ENCODE measurements around the gene UBE2G1.
"Not testable (repeated sequence)": the region's sequence is repeated elsewhere in the genome, so short reads cannot be mapped to it uniquely, and the experiment has no call there.

UBE2G1 gene

DNA sequence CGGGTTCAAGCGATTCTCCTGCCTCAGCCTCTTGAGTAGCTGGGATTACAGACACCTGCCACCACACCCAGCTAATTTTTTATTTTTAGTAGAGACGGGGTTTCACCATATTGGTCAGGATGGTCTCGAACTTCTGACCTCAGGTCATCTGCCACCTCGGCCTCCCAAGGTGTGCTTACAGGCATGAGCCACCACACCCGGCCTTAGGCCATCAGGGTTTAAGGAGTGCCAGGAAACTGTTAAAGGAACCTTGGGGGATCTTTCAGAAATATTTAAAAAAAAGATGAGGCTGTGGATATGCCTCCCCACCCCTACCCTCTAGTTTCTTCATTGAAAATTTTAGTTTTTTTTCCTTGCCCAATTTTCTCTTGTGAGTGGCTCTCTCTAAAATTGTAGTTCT, 31.4 kb upstream of the UBE2G1 start:
- Histone ChIP-seq H3K9me3 (ENCODE audit: control insufficient read depth in 5 of 5, low read length in 5 of 5) (no peaks in the 10 kb centered on the region), H3K27me3 (ENCODE audit: control insufficient read depth in 5 of 5, insufficient read depth in 4 of 5, low read length in 5 of 5) (peaks cover 0 to 4% (median 0%) of the 10 kb centered on the region in 5 donors), H3K4me3 (ENCODE audit: low read depth in 1 of 5, low read length in 5 of 5) (no peak overlapping the region), H3K4me1 (ENCODE audit: control insufficient read depth in 5 of 5, insufficient read depth in 5 of 5, low read length in 5 of 5) (peaks cover 0 to 5% (median 0%) of the 10 kb centered on the region in 5 donors), H3K27ac (ENCODE audit: low read depth, low read length) (no peak overlapping the region), H3K9ac (ENCODE audit: low read length in 5 of 5) (no peak overlapping the region), H3K36me3 (ENCODE audit: control insufficient read depth in 5 of 5, insufficient read depth in 5 of 5, low read length in 5 of 5) (no peaks in the 10 kb centered on the region)

DNA sequence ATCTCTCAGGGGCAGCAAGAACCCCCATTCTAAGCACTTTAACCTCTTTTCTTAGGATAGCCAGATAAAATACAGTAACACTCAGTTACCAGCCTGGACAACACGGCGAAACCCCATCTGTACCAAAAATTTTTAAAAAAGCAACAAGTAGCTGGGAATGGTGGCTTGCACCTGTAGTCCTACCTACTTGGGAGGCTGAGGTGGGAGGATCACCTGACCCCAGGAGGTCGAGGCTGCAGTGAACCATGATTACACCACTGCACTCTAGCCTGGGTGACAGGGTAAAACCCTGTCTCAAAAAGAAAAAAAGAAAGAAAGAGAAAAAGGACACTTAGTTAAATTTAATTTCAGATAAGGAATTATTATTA, 28.6 kb upstream of the UBE2G1 start:
- Histone ChIP-seq H3K9ac (ENCODE audit: low read length in 5 of 5) (no peak overlapping the region), H3K27me3 (ENCODE audit: control insufficient read depth in 5 of 5, insufficient read depth in 4 of 5, low read length in 5 of 5) (peaks cover 0 to 4% (median 0%) of the 10 kb centered on the region in 5 donors), H3K27ac (ENCODE audit: low read depth, low read length) (no peak overlapping the region)

DNA sequence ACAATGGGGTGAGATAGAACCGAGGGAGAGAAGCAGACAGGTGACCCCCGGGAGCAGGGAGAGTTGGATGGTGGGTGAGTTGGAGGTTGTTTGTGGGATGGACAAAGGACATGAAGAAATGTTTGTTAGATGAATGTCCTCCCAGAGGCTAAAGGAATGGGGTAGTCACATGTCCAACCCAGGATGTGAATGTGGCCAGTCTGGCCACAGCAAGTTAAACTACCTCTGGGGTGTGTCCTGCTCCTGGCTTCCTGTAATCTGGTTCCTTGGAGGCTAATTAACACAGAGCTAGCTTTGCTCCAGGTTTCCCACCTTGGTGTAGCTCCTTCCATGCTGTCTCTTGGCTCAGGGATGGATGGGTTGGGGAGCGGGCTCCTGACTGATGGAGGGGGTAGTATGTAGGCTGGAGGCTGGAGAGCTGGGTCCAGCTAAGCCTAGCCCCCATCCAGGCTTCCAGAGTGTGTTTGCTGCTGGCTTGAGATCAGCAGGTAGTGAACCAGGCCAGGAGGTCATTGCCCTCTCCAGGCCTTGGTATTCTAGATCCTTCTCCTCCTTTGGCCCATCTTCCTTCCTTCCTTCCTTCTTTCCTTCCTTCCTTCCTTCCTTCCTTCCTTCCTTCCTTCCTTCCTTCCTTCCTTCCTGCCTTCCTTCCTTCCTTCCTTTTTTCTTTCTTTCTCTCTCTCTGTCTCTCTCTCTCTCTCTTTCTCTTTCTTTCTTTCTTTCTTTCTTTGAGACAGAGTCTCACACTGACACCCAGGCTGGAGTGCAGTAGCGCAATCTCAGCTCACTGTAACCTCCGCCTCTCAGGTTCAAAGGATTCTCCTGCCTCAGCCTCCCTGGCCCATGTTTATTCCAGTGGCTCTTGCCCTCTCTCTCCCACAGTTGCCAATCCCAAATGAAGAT, 28.0 kb upstream of the UBE2G1 start:
- Histone ChIP-seq H3K4me3 (ENCODE audit: low read depth in 1 of 5, low read length in 5 of 5) (no peak overlapping the region), H3K9me3 (ENCODE audit: control insufficient read depth in 5 of 5, low read length in 5 of 5) (no peaks in the 10 kb centered on the region), H3K9ac (ENCODE audit: low read length in 5 of 5) (peak overlapping the region in 1 of 5 donors; percentile 35), H3K36me3 (ENCODE audit: control insufficient read depth in 5 of 5, insufficient read depth in 5 of 5, low read length in 5 of 5) (no peaks in the 10 kb centered on the region), H3K4me1 (ENCODE audit: control insufficient read depth in 5 of 5, insufficient read depth in 5 of 5, low read length in 5 of 5) (peaks cover 0 to 5% (median 0%) of the 10 kb centered on the region in 5 donors), H3K27me3 (ENCODE audit: control insufficient read depth in 5 of 5, insufficient read depth in 4 of 5, low read length in 5 of 5) (peaks cover 0 to 4% (median 0%) of the 10 kb centered on the region in 5 donors), H3K27ac (ENCODE audit: low read depth, low read length) (no peak overlapping the region)

More for the DNA sequence above, 28.6 kb upstream of the UBE2G1 start:
- H3K9me3 ChIP-seq (ENCODE audit: control insufficient read depth in 5 of 5, low read length in 5 of 5), result no peaks in the 10 kb centered on the region
- no peak overlapping the region for H3K4me3 ChIP-seq (ENCODE audit: low read depth in 1 of 5, low read length in 5 of 5)
- H3K36me3 ChIP-seq (ENCODE audit: control insufficient read depth in 5 of 5, insufficient read depth in 5 of 5, low read length in 5 of 5), result no peaks in the 10 kb centered on the region
- peaks cover 0 to 5% (median 0%) of the 10 kb centered on the region in 5 donors for H3K4me1 ChIP-seq (ENCODE audit: control insufficient read depth in 5 of 5, insufficient read depth in 5 of 5, low read length in 5 of 5)

DNA sequence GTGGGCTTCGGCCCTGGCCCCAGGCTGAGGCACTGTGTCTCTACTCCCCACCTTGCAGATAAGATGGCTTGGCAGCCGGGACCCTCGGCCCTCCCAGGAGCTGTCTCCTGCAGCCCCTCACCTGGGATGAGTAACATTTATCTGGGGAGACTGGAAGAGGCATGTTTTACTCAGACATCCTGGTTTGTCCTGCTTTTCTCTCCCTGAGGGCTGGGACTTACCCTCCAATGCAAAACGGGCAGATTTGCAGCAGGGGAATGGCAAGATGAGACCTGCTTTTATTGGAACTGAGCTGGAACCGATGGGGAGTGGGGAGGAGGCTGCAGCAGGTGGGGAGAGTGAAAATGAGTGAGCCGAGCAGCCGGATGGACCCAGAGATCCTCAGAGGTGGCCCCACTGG, 27.3 kb upstream of the UBE2G1 start:
- Histone ChIP-seq H3K4me3 (ENCODE audit: low read depth in 1 of 5, low read length in 5 of 5) (no peak overlapping the region), H3K27ac (ENCODE audit: low read depth, low read length) (no peak overlapping the region), H3K27me3 (ENCODE audit: control insufficient read depth in 5 of 5, insufficient read depth in 4 of 5, low read length in 5 of 5) (peaks cover 0 to 4% (median 0%) of the 10 kb centered on the region in 5 donors), H3K9ac (ENCODE audit: low read length in 5 of 5) (no peak overlapping the region), H3K4me1 (ENCODE audit: control insufficient read depth in 5 of 5, insufficient read depth in 5 of 5, low read length in 5 of 5) (peaks cover 0 to 5% (median 0%) of the 10 kb centered on the region in 5 donors), H3K36me3 (ENCODE audit: control insufficient read depth in 5 of 5, insufficient read depth in 5 of 5, low read length in 5 of 5) (no peaks in the 10 kb centered on the region), H3K9me3 (ENCODE audit: control insufficient read depth in 5 of 5, low read length in 5 of 5) (no peaks in the 10 kb centered on the region)

DNA sequence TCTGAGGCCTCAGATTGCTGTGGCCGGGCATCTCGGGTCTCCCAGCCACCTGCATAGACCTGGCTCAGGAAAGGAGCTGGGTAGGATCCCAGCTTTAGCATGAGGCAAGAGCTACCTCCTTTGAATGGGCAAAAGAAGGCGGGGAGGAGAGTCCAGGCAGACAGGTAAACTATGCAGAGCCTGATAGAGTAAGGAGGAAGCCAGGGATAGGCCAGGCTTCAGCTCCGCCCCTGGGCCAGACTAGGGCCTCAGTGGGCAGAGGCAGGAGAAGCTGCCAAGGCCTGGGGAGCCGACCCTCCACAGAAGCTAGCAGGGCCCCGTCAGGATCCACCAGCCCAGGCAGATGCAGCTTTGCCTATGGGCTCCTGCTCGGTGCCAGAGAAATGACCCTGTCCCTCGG, 22.6 kb upstream of the UBE2G1 start:
- no peaks in the 10 kb centered on the region for H3K36me3 ChIP-seq (ENCODE audit: control insufficient read depth in 5 of 5, insufficient read depth in 5 of 5, low read length in 5 of 5)
- no peaks in the 10 kb centered on the region for H3K9me3 ChIP-seq (ENCODE audit: control insufficient read depth in 5 of 5, low read length in 5 of 5)
- H3K9ac ChIP-seq (ENCODE audit: low read length in 5 of 5), result no peak overlapping the region
- H3K4me3 ChIP-seq (ENCODE audit: low read depth in 1 of 5, low read length in 5 of 5), result no peak overlapping the region
- H3K27ac ChIP-seq (ENCODE audit: low read depth, low read length), result no peak overlapping the region
- peaks cover 0 to 6% (median 0%) of the 10 kb centered on the region in 5 donors for H3K4me1 ChIP-seq (ENCODE audit: control insufficient read depth in 5 of 5, insufficient read depth in 5 of 5, low read length in 5 of 5)
- H3K27me3 ChIP-seq (ENCODE audit: control insufficient read depth in 5 of 5, insufficient read depth in 4 of 5, low read length in 5 of 5), result peaks cover 0 to 4% (median 0%) of the 10 kb centered on the region in 5 donors

DNA sequence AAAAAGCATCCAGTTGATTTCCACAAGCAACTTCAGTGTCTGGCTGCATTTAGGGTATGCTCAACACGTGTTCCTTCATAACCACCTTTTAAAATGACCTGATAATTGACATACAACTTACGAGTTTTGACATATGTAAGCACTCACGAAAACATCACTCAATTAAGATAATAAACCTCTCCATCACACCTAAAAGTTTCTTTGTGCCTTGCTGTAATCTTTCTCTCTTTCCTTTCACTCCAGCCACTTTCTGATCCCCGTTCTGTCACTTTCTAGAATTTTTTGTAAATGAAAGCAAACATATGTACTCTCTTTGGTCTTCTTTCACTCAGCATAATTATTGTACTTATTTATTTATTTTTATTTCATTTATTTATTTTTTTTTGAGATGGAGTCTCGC, 20.7 kb upstream of the UBE2G1 start:
- H3K27ac ChIP-seq (ENCODE audit: low read depth, low read length), result no peak overlapping the region
- H3K36me3 ChIP-seq (ENCODE audit: control insufficient read depth in 5 of 5, insufficient read depth in 5 of 5, low read length in 5 of 5), result no peaks in the 10 kb centered on the region
- H3K4me1 ChIP-seq (ENCODE audit: control insufficient read depth in 5 of 5, insufficient read depth in 5 of 5, low read length in 5 of 5), result peaks cover 0 to 6% (median 0%) of the 10 kb centered on the region in 5 donors
- no peaks in the 10 kb centered on the region for H3K27me3 ChIP-seq (ENCODE audit: control insufficient read depth in 5 of 5, insufficient read depth in 4 of 5, low read length in 5 of 5)
- H3K4me3 ChIP-seq (ENCODE audit: low read depth in 1 of 5, low read length in 5 of 5), result no peak overlapping the region
- no peaks in the 10 kb centered on the region for H3K9me3 ChIP-seq (ENCODE audit: control insufficient read depth in 5 of 5, low read length in 5 of 5)
- no peak overlapping the region for H3K9ac ChIP-seq (ENCODE audit: low read length in 5 of 5)

DNA sequence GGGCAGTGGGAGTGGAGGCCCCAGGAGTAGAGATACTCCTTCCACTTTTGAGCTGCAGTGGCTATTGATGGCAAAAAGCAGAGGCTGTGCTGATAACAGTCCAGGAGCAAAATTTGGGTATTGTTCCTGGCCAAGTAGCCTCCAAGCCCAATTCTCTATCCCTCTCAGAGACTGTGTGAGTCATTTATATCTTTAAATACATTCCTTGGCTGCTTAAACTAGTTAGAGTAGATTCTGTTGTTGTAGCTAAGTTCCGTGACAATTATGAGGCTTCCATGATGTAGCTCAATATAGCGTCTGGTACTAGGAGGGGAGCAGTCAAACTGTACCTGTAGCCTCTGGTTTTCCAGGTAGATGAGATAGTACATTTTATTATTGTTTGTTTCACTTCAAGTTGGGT, 19.9 kb upstream of the UBE2G1 start:
- Histone ChIP-seq H3K9ac (ENCODE audit: low read length in 5 of 5) (no peak overlapping the region), H3K4me3 (ENCODE audit: low read depth in 1 of 5, low read length in 5 of 5) (no peak overlapping the region), H3K9me3 (ENCODE audit: control insufficient read depth in 5 of 5, low read length in 5 of 5) (no peaks in the 10 kb centered on the region), H3K36me3 (ENCODE audit: control insufficient read depth in 5 of 5, insufficient read depth in 5 of 5, low read length in 5 of 5) (no peaks in the 10 kb centered on the region), H3K4me1 (ENCODE audit: control insufficient read depth in 5 of 5, insufficient read depth in 5 of 5, low read length in 5 of 5) (peaks cover 0 to 6% (median 0%) of the 10 kb centered on the region in 5 donors), H3K27ac (ENCODE audit: low read depth, low read length) (no peak overlapping the region), H3K27me3 (ENCODE audit: control insufficient read depth in 5 of 5, insufficient read depth in 4 of 5, low read length in 5 of 5) (no peaks in the 10 kb centered on the region)

DNA sequence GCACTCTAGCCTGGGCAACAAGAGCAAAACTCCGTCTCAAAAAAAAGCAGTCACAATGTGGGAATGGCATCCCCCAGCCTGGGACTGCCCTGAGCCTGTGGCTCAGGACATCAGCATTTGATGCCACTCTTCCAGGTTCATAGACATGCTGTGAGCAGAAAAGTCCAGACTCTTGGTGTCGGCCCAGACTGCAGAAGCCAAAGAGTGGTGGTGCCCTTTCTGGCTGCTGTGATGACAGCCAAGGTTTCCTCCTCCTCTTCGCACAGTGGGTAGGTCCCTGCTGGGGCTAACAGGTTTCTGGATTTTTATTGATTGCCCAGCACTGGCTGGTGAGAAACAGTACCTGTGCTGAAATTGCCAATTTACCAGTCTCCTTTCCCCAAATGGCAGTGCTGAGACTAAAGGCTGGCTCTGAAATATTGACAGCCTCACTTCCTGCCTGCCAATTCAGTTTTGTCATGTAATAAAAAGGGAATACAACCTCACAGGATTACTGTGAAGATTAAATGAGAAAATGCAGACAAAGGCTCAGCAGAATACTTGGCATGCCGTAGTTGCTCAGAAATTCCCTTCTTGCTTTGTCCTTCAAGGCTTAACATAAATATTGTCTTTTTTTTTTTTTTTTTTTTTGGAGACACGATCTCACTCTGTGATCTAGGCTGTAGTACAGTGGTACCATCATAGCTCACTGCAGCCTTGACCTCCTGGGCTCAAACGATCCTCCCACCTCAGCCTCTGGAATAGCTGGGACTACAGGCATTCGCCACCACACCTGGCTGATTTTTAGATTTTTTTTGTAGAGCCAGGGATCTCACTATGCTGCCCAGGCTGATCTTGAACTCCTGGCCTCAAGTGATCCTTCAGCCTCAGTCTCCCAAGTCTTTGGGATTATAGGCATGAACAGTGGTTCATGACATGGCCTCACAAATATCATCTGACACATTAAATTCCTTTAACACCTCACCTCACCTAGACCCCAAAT, 15.5 kb upstream of the UBE2G1 start:
- H3K9ac ChIP-seq (ENCODE audit: low read length in 5 of 5), result no peak overlapping the region
- H3K36me3 ChIP-seq (ENCODE audit: control insufficient read depth in 5 of 5, insufficient read depth in 5 of 5, low read length in 5 of 5), result no peaks in the 10 kb centered on the region
- H3K9me3 ChIP-seq (ENCODE audit: control insufficient read depth in 5 of 5, low read length in 5 of 5), result no peaks in the 10 kb centered on the region
- H3K4me1 ChIP-seq (ENCODE audit: control insufficient read depth in 5 of 5, insufficient read depth in 5 of 5, low read length in 5 of 5), result no peaks in the 10 kb centered on the region
- H3K4me3 ChIP-seq (ENCODE audit: low read depth in 1 of 5, low read length in 5 of 5), result no peak overlapping the region
- H3K27ac ChIP-seq (ENCODE audit: low read depth, low read length), result no peak overlapping the region
- H3K27me3 ChIP-seq (ENCODE audit: control insufficient read depth in 5 of 5, insufficient read depth in 4 of 5, low read length in 5 of 5), result no peaks in the 10 kb centered on the region

DNA sequence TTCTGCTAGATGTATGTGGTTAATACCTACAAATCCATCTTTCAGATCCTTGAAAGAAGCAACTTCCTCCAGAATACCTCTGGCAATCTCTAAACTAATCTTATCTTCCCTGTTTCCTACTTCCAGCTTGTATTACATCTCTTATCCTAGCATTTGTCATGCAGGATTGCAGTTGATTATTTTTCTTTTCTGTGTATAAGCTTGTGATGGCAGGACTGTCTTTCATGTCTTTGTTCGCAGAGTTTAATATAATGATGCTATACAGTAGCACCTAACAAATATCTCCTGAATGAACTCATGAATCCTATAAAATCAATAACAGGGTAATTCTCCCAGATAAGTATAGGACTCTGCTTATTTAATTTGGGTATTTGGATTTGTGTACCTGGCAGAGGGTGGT, 12.2 kb upstream of the UBE2G1 start:
- Histone ChIP-seq H3K27ac (ENCODE audit: low read depth, low read length) (no peak overlapping the region), H3K4me3 (ENCODE audit: low read depth in 1 of 5, low read length in 5 of 5) (no peak overlapping the region), H3K36me3 (ENCODE audit: control insufficient read depth in 5 of 5, insufficient read depth in 5 of 5, low read length in 5 of 5) (no peaks in the 10 kb centered on the region), H3K4me1 (ENCODE audit: control insufficient read depth in 5 of 5, insufficient read depth in 5 of 5, low read length in 5 of 5) (no peaks in the 10 kb centered on the region), H3K27me3 (ENCODE audit: control insufficient read depth in 5 of 5, insufficient read depth in 4 of 5, low read length in 5 of 5) (no peaks in the 10 kb centered on the region), H3K9ac (ENCODE audit: low read length in 5 of 5) (no peak overlapping the region), H3K9me3 (ENCODE audit: control insufficient read depth in 5 of 5, low read length in 5 of 5) (no peaks in the 10 kb centered on the region)

DNA sequence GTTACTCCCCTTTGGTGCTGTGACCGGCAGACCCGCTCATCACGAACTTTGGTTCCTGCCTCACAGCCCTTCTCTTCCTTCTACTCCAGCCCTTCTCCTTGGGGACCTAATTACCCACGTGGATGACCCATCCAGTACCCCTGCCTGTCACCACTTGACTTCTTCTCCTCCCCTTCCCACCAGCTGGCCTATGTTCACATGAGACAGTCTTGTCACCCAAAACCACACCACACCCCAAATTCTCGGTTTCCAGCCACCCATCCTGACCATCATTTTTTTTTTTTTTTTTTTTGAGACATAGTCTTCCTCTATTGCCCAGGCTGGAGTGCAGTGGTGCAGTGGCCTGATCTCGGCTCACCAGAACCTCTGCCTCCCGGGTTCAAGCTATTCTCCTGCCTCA, 10.8 kb upstream of the UBE2G1 start:
- H3K27ac ChIP-seq (ENCODE audit: low read depth, low read length); H3K9me3 ChIP-seq (ENCODE audit: control insufficient read depth in 5 of 5, low read length in 5 of 5); H3K4me3 ChIP-seq (ENCODE audit: low read depth in 1 of 5, low read length in 5 of 5); H3K9ac ChIP-seq (ENCODE audit: low read length in 5 of 5); H3K36me3 ChIP-seq (ENCODE audit: control insufficient read depth in 5 of 5, insufficient read depth in 5 of 5, low read length in 5 of 5); H3K27me3 ChIP-seq (ENCODE audit: control insufficient read depth in 5 of 5, insufficient read depth in 4 of 5, low read length in 5 of 5); H3K4me1 ChIP-seq (ENCODE audit: control insufficient read depth in 5 of 5, insufficient read depth in 5 of 5, low read length in 5 of 5): not testable (repeated sequence)
